ENCODE data around the gene SESN1.
"Not testable (repeated sequence)": the region's sequence is repeated elsewhere in the genome, so short reads cannot be mapped to it uniquely, and the experiment has no call there.

SESN1 gene

GRCh38 chr6:109112663-109113062, 18.0 kb upstream of the SESN1 start:
- H3K4me1 Mint-ChIP-seq (ENCODE audit: low read depth in 2 of 2), result peaks cover 0 to 33% of the 10 kb centered on the region in 2 donors
- not testable (repeated sequence) for H3K27ac Mint-ChIP-seq; H3K36me3 Mint-ChIP-seq (ENCODE audit: insufficient read depth); DNase-seq; H3K27me3 Mint-ChIP-seq; H3K4me3 Mint-ChIP-seq; ATAC-seq (replicated peaks); H3K9me3 Mint-ChIP-seq

GRCh38 chr6:109109663-109110062, 15.0 kb upstream of the SESN1 start:
- H3K9me3 Mint-ChIP-seq; DNase-seq; H3K27me3 Mint-ChIP-seq; H3K36me3 Mint-ChIP-seq (ENCODE audit: insufficient read depth); H3K4me3 Mint-ChIP-seq; ATAC-seq (replicated peaks); H3K27ac Mint-ChIP-seq: not testable (repeated sequence)
- peaks cover 0 to 36% of the 10 kb centered on the region in 2 donors for H3K4me1 Mint-ChIP-seq (ENCODE audit: low read depth in 2 of 2)

GRCh38 chr6:109105681-109106080, 11.0 kb upstream of the SESN1 start:
- H3K4me1 Mint-ChIP-seq (ENCODE audit: low read depth in 2 of 2), result peaks cover 0 to 7% of the 10 kb centered on the region in 2 donors
- DNase-seq (no peak), ATAC-seq (replicated peaks) (no peak)
- H3K27me3 Mint-ChIP-seq, result no peaks in the 10 kb centered on the region
- H3K27ac Mint-ChIP-seq, result no peak overlapping the region
- H3K36me3 Mint-ChIP-seq (ENCODE audit: insufficient read depth), result peaks cover 5% of the 10 kb centered on the region
- no peak overlapping the region for H3K4me3 Mint-ChIP-seq
- H3K9me3 Mint-ChIP-seq, result no peaks in the 10 kb centered on the region

GRCh38 chr6:109104512-109104911, 9.9 kb upstream of the SESN1 start:
- Mint-ChIP-seq H3K27ac (no peak overlapping the region), H3K4me3 (no peak overlapping the region)

GRCh38 chr6:109103942-109104341, 9.3 kb upstream of the SESN1 start:
- H3K4me3 Mint-ChIP-seq, result no peak overlapping the region
- no peak overlapping the region for H3K27ac Mint-ChIP-seq
- H3K36me3 Mint-ChIP-seq (ENCODE audit: insufficient read depth), result peaks cover 5% of the 10 kb centered on the region
- H3K9me3 Mint-ChIP-seq, result no peaks in the 10 kb centered on the region
- no peak for ATAC-seq (replicated peaks)
- H3K27me3 Mint-ChIP-seq, result no peaks in the 10 kb centered on the region
- peaks cover 0 to 7% of the 10 kb centered on the region in 2 donors for H3K4me1 Mint-ChIP-seq (ENCODE audit: low read depth in 2 of 2)
- DNase-seq, result no peak

More at GRCh38 chr6:109104512-109104911, 9.9 kb upstream of the SESN1 start:
- Mint-ChIP-seq H3K36me3 (ENCODE audit: insufficient read depth) (peaks cover 5% of the 10 kb centered on the region), H3K27me3 (no peaks in the 10 kb centered on the region), H3K9me3 (no peaks in the 10 kb centered on the region), H3K4me1 (ENCODE audit: low read depth in 2 of 2) (peaks cover 0 to 4% of the 10 kb centered on the region in 2 donors)
- ATAC-seq (replicated peaks), result no peak
- no peak for DNase-seq

- no peaks in the 10 kb centered on the region for H3K9me3 Mint-ChIP-seq
- no peak overlapping the region for H3K4me3 Mint-ChIP-seq
- H3K4me1 Mint-ChIP-seq (ENCODE audit: low read depth in 2 of 2), result peaks cover 0 to 12% of the 10 kb centered on the region in 2 donors
- ATAC-seq (replicated peaks) (no peak), DNase-seq (no peak)
- H3K27ac Mint-ChIP-seq, result no peak overlapping the region
- peaks cover 5% of the 10 kb centered on the region for H3K36me3 Mint-ChIP-seq (ENCODE audit: insufficient read depth)
- no peaks in the 10 kb centered on the region for H3K27me3 Mint-ChIP-seq
These were observed 8.1 kb upstream of the SESN1 start for GRCh38 chr6:109102762-109103161.

- Mint-ChIP-seq H3K27ac (no peak overlapping the region), H3K4me1 (ENCODE audit: low read depth in 2 of 2) (peaks cover 11 to 35% of the 10 kb centered on the region in 2 donors), H3K4me3 (no peak overlapping the region), H3K36me3 (ENCODE audit: insufficient read depth) (peaks cover 15% of the 10 kb centered on the region), H3K27me3 (no peaks in the 10 kb centered on the region), H3K9me3 (no peaks in the 10 kb centered on the region)
- ATAC-seq (replicated peaks), result no peak
- no peak for DNase-seq
These were observed 3.0 kb upstream of the SESN1 start for GRCh38 chr6:109097661-109098060.

GRCh38 chr6:109096208-109096607, 1.6 kb upstream of the SESN1 start:
- Mint-ChIP-seq H3K27me3 (no peaks in the 10 kb centered on the region), H3K4me3 (peak overlapping the region; percentile 91 to 94), H3K4me1 (ENCODE audit: low read depth in 2 of 2) (peaks cover 26 to 49% of the 10 kb centered on the region in 2 donors), H3K9me3 (no peaks in the 10 kb centered on the region), H3K27ac (peak overlapping the region in 1 of 2 donors; percentile 98), H3K36me3 (ENCODE audit: insufficient read depth) (peaks cover 10% of the 10 kb centered on the region)
- DNase-seq (no peak), ATAC-seq (replicated peaks) (no peak)

- DNase-seq (no peak), ATAC-seq (replicated peaks) (no peak)
- no peaks in the 10 kb centered on the region for H3K27me3 Mint-ChIP-seq
- H3K36me3 Mint-ChIP-seq (ENCODE audit: insufficient read depth), result peaks cover 10% of the 10 kb centered on the region
- H3K4me3 Mint-ChIP-seq, result peak overlapping the region; percentile 91 to 94
- peaks cover 28 to 54% of the 10 kb centered on the region in 2 donors for H3K4me1 Mint-ChIP-seq (ENCODE audit: low read depth in 2 of 2)
- peak overlapping the region; percentile 98 for H3K27ac Mint-ChIP-seq
- H3K9me3 Mint-ChIP-seq, result no peaks in the 10 kb centered on the region
These were observed 1.1 kb upstream of the SESN1 start for GRCh38 chr6:109095835-109096084.

GRCh38 chr6:109095036-109095834, 589 bp upstream of the SESN1 start, which contains the start of gene CEP57L1:
Gene CEP57L1, plus strand, starts transcription at chr6:109095507. Its CDS starts 49,715 bp downstream, at chr6:109145222.
- H3K27me3 Mint-ChIP-seq, result no peaks in the 10 kb centered on the region
- peaks cover 10% of the 10 kb centered on the region for H3K36me3 Mint-ChIP-seq (ENCODE audit: insufficient read depth)
- H3K9me3 Mint-ChIP-seq, result no peaks in the 10 kb centered on the region
- DNase-seq (peak; percentile 93 to 97 (median 94)), ATAC-seq (replicated peaks) (peak; percentile 75)
- peak within 1 kb of the TSS; percentile 98 for H3K27ac Mint-ChIP-seq
- peaks cover 31 to 58% of the 10 kb centered on the region in 2 donors for H3K4me1 Mint-ChIP-seq (ENCODE audit: low read depth in 2 of 2)
- H3K4me3 Mint-ChIP-seq, result peak within 1 kb of the TSS; percentile 91 to 94

GRCh38 chr6:109093732-109094415, 772 bp downstream of the SESN1 start:
- H3K36me3 Mint-ChIP-seq (ENCODE audit: insufficient read depth), result peaks cover 10% of the 10 kb centered on the region
- no peaks in the 10 kb centered on the region for H3K9me3 Mint-ChIP-seq
- H3K27ac Mint-ChIP-seq, result peak overlapping the region; percentile 79 to 98
- no peaks in the 10 kb centered on the region for H3K27me3 Mint-ChIP-seq
- peak overlapping the region; percentile 91 to 94 for H3K4me3 Mint-ChIP-seq
- ATAC-seq (replicated peaks), result no peak
- DNase-seq, result no peak
- H3K4me1 Mint-ChIP-seq (ENCODE audit: low read depth in 2 of 2), result peaks cover 39 to 65% of the 10 kb centered on the region in 2 donors

GRCh38 chr6:109092074-109092473, 2.6 kb downstream of the SESN1 start:
- H3K4me3 Mint-ChIP-seq, result peak overlapping the region; percentile 91 to 94
- H3K36me3 Mint-ChIP-seq (ENCODE audit: insufficient read depth), result peaks cover 12% of the 10 kb centered on the region
- H3K27me3 Mint-ChIP-seq, result no peaks in the 10 kb centered on the region
- no peak for DNase-seq
- peak overlapping the region; percentile 41 to 53 for H3K27ac Mint-ChIP-seq
- peaks cover 42 to 61% of the 10 kb centered on the region in 2 donors for H3K4me1 Mint-ChIP-seq (ENCODE audit: low read depth in 2 of 2)
- no peaks in the 10 kb centered on the region for H3K9me3 Mint-ChIP-seq
- ATAC-seq (replicated peaks), result no peak

- no peaks in the 10 kb centered on the region for H3K27me3 Mint-ChIP-seq
- peaks cover 42 to 58% of the 10 kb centered on the region in 2 donors for H3K4me1 Mint-ChIP-seq (ENCODE audit: low read depth in 2 of 2)
These were observed 3.2 kb downstream of the SESN1 start for GRCh38 chr6:109091314-109092024.

More at GRCh38 chr6:109091314-109092024, 3.2 kb downstream of the SESN1 start:
- peak overlapping the region; percentile 91 to 94 for H3K4me3 Mint-ChIP-seq
- DNase-seq, result no peak
- no peaks in the 10 kb centered on the region for H3K9me3 Mint-ChIP-seq
- ATAC-seq (replicated peaks), result no peak
- H3K27ac Mint-ChIP-seq, result peak overlapping the region; percentile 41 to 53
- H3K36me3 Mint-ChIP-seq (ENCODE audit: insufficient read depth), result peaks cover 13% of the 10 kb centered on the region

Data from effector memory CD8-positive, alpha-beta T cell (primary cell).